SK-N-SH (cell line): ENCODE measurements around the gene PIP5K1B. TPM values are rescaled to one million over a fixed set of nuclear protein-coding genes. Genes with fewer than 3 reads are reported as not detected.

Experiments
- CTCF ChIA-PET: fragments of 300-600, 350-600 bp; formaldehyde crosslinking; extraction: SDS; loops from one replicate; lab custom pipeline; 2021; lab: Yijun Ruan, JAX
- POLR2A ChIA-PET: fragments of 350-600 bp; sonication (Branson Sonifier 250); formaldehyde crosslinking; extraction: SDS; loops from one replicate; lab custom pipeline; 2020; ENCODE audit warnings: antibody characterized with exemption, inconsistent platforms; lab: Yijun Ruan, JAX
- DNase-seq: peaks from one replicate; pipeline ENCODE4 v3.0.0; 2012
- H2AFZ ChIP-seq: fragments of 200-600 bp; sonication (generic); 2 replicates; pipeline ENCODE4 v1.8.1; 2016; ENCODE audit warnings: antibody characterized with exemption, mild to moderate bottlenecking, low read depth
- H3F3A ChIP-seq: fragments of 200-600 bp; sonication (generic); replicated peaks from 2 replicates; pipeline ENCODE3; 2016; ENCODE audit warnings: antibody characterized with exemption, mild to moderate bottlenecking; ENCODE audit not compliant: insufficient read depth
- H3K27ac ChIP-seq, 2 experiments: fragments of 200-500 bp in 1 of 2; fragments of 200-600 bp in 1 of 2; sonication (Bioruptor generic) in 1 of 2; sonication (generic), shearing (Covaris generic) in 1 of 2; 2 replicates each; pipeline versions ENCODE4 v1.5.1 to v1.6.1; 2014 to 2016; ENCODE audit warnings: low read depth in 2 of 2, inconsistent platforms in 1 of 2, low read length in 1 of 2, mild to moderate bottlenecking in 1 of 2, mixed read lengths in 1 of 2
- H3K27me3 ChIP-seq: fragments of 200-600 bp; sonication (generic), shearing (Covaris generic); 2 replicates; pipeline ENCODE4 v1.6.1; 2016; ENCODE audit warnings: mixed run types; ENCODE audit not compliant: insufficient read depth
- H3K36me3 ChIP-seq, 2 experiments: fragments of 200-500 bp in 1 of 2; fragments of 200-600 bp in 1 of 2; sonication (Bioruptor generic) in 1 of 2; sonication (generic) in 1 of 2; replicated peaks in 1 of 2; 2 replicates each; pipeline versions ENCODE3 to v1.5.1; 2014 to 2016; ENCODE audit warnings: low read length in 1 of 2, mild to moderate bottlenecking in 1 of 2; ENCODE audit not compliant: insufficient read depth in 2 of 2, control insufficient read depth in 1 of 2
- H3K4me1 ChIP-seq, 2 experiments: fragments of 200-500 bp in 1 of 2; fragments of 200-600 bp in 1 of 2; sonication (Bioruptor generic) in 1 of 2; sonication (generic), shearing (Covaris generic) in 1 of 2; 2 replicates each; pipeline versions ENCODE4 v1.5.1 to v1.6.1; 2014 to 2016; ENCODE audit warnings: low read depth in 1 of 2, low read length in 1 of 2, mixed run types in 1 of 2; ENCODE audit not compliant: insufficient read depth in 2 of 2, control insufficient read depth in 1 of 2
- H3K4me2 ChIP-seq: fragments of 200-600 bp; sonication (generic), shearing (Covaris generic); 2 replicates; pipeline ENCODE4 v1.6.1; 2017; ENCODE audit warnings: mixed run types
- H3K4me3 ChIP-seq, 2 experiments: fragments of 200-500 bp in 1 of 2; fragments of 200-600 bp in 1 of 2; sonication (Bioruptor generic) in 1 of 2; sonication (generic), shearing (Covaris generic) in 1 of 2; 2 replicates each; pipeline versions ENCODE4 v1.5.1 to v1.8.1; 2014 to 2016; ENCODE audit warnings: low read depth in 2 of 2, inconsistent platforms in 1 of 2, low read length in 1 of 2, mild to moderate bottlenecking in 1 of 2, mixed read lengths in 1 of 2, moderate library complexity in 1 of 2
- H3K79me2 ChIP-seq: fragments of 200-600 bp; sonication (generic); 2 replicates; pipeline ENCODE4 v1.8.1; 2017; ENCODE audit warnings: mild to moderate bottlenecking; ENCODE audit not compliant: insufficient read depth
- H3K9ac ChIP-seq: fragments of 200-600 bp; sonication (generic); 2 replicates; pipeline ENCODE4 v1.6.1; 2017; ENCODE audit warnings: mixed run types
- H3K9me2 ChIP-seq: fragments of 200-600 bp; sonication (generic); 2 replicates; pipeline ENCODE4 v1.6.1; 2017; ENCODE audit warnings: mixed run types
- H3K9me3 ChIP-seq: fragments of 200-600 bp; sonication (generic); 2 replicates; pipeline ENCODE4 v1.6.1; 2017; ENCODE audit warnings: mixed run types, mild to moderate bottlenecking, moderate library complexity
- H4K20me1 ChIP-seq: fragments of 200-600 bp; sonication (generic); 2 replicates; pipeline ENCODE4 v1.6.1; 2017; ENCODE audit warnings: mild to moderate bottlenecking, mixed run types; ENCODE audit not compliant: insufficient read depth
- CHD2 ChIP-seq: fragments of 150-350 bp; IDR thresholded peaks from 2 replicates; pipeline ENCODE4 v1.6.1; 2018; ENCODE audit warnings: low read length; ENCODE audit not compliant: partially characterized antibody
- CTCF ChIP-seq: fragments of 200-600 bp; sonication (generic); IDR thresholded peaks from 2 replicates; pipeline ENCODE4 v1.6.1; 2017; ENCODE audit warnings: antibody characterized with exemption, mild to moderate bottlenecking, moderate library complexity
- ELF1 ChIP-seq: IDR thresholded peaks from 2 replicates; pipeline ENCODE4 v1.4.0; 2012
- EZH2phosphoT487 ChIP-seq: fragments of 200-600 bp; sonication (generic); IDR thresholded peaks from 2 replicates; pipeline ENCODE4 v1.6.1; 2017; ENCODE audit warnings: low read depth, mixed run types, mild to moderate bottlenecking, antibody characterized with exemption, moderate library complexity, borderline replicate concordance
- FOXJ3 ChIP-seq: sonication (generic); formaldehyde crosslinking; IDR thresholded peaks from 2 replicates; pipeline ENCODE4 v1.5.1; 2020; ENCODE audit warnings: mild to moderate bottlenecking, missing genetic modification reagents
- GABPA ChIP-seq: IDR thresholded peaks from 2 replicates; pipeline ENCODE4 v1.4.0; 2012; ENCODE audit warnings: low read depth, mild to moderate bottlenecking
- GATA2 ChIP-seq: sonication (generic); formaldehyde crosslinking; IDR thresholded peaks from 2 replicates; pipeline ENCODE4 v1.5.0; 2020; ENCODE audit warnings: mild to moderate bottlenecking, missing genetic modification reagents
- IRF3 ChIP-seq: fragments of 150-350 bp; IDR thresholded peaks from 2 replicates; pipeline ENCODE4 v1.6.1; 2016; ENCODE audit warnings: mild to moderate bottlenecking, low read depth, low read length
- JUND ChIP-seq: IDR thresholded peaks from 2 replicates; pipeline ENCODE4 v1.4.0; 2012
- MAX ChIP-seq: IDR thresholded peaks from 2 replicates; pipeline ENCODE4 v1.4.0; 2012; ENCODE audit warnings: low read depth
- MEF2A ChIP-seq: IDR thresholded peaks from 2 replicates; pipeline ENCODE4 v1.4.0; 2012; ENCODE audit warnings: low read depth, borderline replicate concordance
- NRF1 ChIP-seq: IDR thresholded peaks from 2 replicates; pipeline ENCODE4 v1.6.1; 2012; ENCODE audit warnings: low read depth, mild to moderate bottlenecking, low read length
- PBX3 ChIP-seq: IDR thresholded peaks from 2 replicates; pipeline ENCODE4; 2012
- POLR2AphosphoS5 ChIP-seq: IDR thresholded peaks from 2 replicates; pipeline ENCODE4 v1.6.1; 2012; ENCODE audit warnings: low read depth, low read length
- RAD21 ChIP-seq: IDR thresholded peaks from 2 replicates; pipeline ENCODE4 v1.6.1; 2012; ENCODE audit warnings: mild to moderate bottlenecking, low read length
- REST ChIP-seq: IDR thresholded peaks from 2 replicates; pipeline ENCODE4 v1.6.1; 2012; ENCODE audit warnings: mild to moderate bottlenecking, low read depth, low read length, moderate library complexity
- RFX5 ChIP-seq: IDR thresholded peaks from 2 replicates; pipeline ENCODE4 v1.6.1; 2012; ENCODE audit warnings: mild to moderate bottlenecking, improper control_type of control experiment, low read length
- SMC3 ChIP-seq: IDR thresholded peaks from 2 replicates; pipeline ENCODE4 v1.6.1; 2012; ENCODE audit warnings: low read depth, low read length, improper control_type of control experiment
- TEAD4 ChIP-seq: IDR thresholded peaks from 2 replicates; pipeline ENCODE4 v1.4.0; 2012; ENCODE audit warnings: mild to moderate bottlenecking, borderline replicate concordance; ENCODE audit not compliant: insufficient read depth
- USF2 ChIP-seq: fragments of 150-350 bp; IDR thresholded peaks from 2 replicates; pipeline ENCODE4 v1.6.1; 2017; ENCODE audit warnings: antibody characterized with exemption, low read length, low read depth, borderline replicate concordance
- YY1 ChIP-seq: IDR thresholded peaks from 2 replicates; pipeline ENCODE4 v1.4.0; 2012; ENCODE audit warnings: low read depth, mild to moderate bottlenecking
- WGBS: methylation state at CpG from one replicate; pipeline ENCODE4 v1.1.6; 2017; ENCODE audit warnings: low lambda C conversion rate; 5-methylcytosine and 5-hydroxymethylcytosine counted together
- polyA plus RNA-seq, 3 experiments: library from polyadenylated mRNA; depleted of rRNA; stranded (reverse); fragments of >200 nt; gene quantifications; 2 replicates each; pipeline ENCODE4 v1.2.3, GENCODE V29; 2012

Gene PIP5K1B
- polyA plus RNA-seq, 1 of the 3 experiments (the other 2 are of a cell fraction) = not detected

- no peak for TF ChIP-seq CHD2
- no peak for TF ChIP-seq PBX3
- TF ChIP-seq POLR2AphosphoS5 = no peak
- no peak for TF ChIP-seq GABPA
- TF ChIP-seq, all 33 proteins: peak for 0
These were observed 76.9 kb downstream of the PIP5K1B start (continued) for GRCh38 chr9:68781928-68782327.

GRCh38 chr9:68782546-68782945, 77.5 kb downstream of the PIP5K1B start:
- H3K4me2 ChIP-seq = 0 out of 2 replicates have a peak overlapping the region, but pooled peaks have one; percentile 33
- DNase-seq = no peak
- no peaks in the 10 kb centered on the region for H3F3A ChIP-seq
- 74% methylated on average over 3 of the region's 3 CpGs for WGBS
- H3K27ac ChIP-seq = no peak overlapping the region
- TF ChIP-seq MAX (no peak), USF2 (no peak), POLR2AphosphoS5 (no peak), IRF3 (no peak), EZH2phosphoT487 (no peak), MEF2A (no peak), RAD21 (no peak), JUND (no peak), ELF1 (no peak), FOXJ3 (no peak), TEAD4 (no peak), GATA2 (no peak), RFX5 (no peak), SMC3 (no peak), YY1 (no peak), REST (no peak), NRF1 (no peak), CTCF (no peak)
- H3K4me3 ChIP-seq = no peak overlapping the region
- no peak overlapping the region for H2AFZ ChIP-seq
- peaks cover 4 to 17% of the 10 kb centered on the region in 2 experiments; a peak in 3 of 4 replicates for H3K4me1 ChIP-seq
- H3K9me2 ChIP-seq = no peaks in the 10 kb centered on the region
- no peaks in the 10 kb centered on the region for H3K36me3 ChIP-seq
- POLR2A ChIA-PET = no interaction called here
- H3K9ac ChIP-seq = no peak overlapping the region
- CTCF ChIA-PET = interaction anchor here (0.9 kb wide), 1 partner anchor 640 kb away, joined by 3 read pairs; no protein-coding TSS in a partner anchor
- H3K9me3 ChIP-seq = no peaks in the 10 kb centered on the region
- no peaks in the 10 kb centered on the region; the same call in 1 of the 2 replicates for H4K20me1 ChIP-seq
- H3K79me2 ChIP-seq = peaks cover 23% of the 10 kb centered on the region; the same call in 1 of the 2 replicates
- no peaks in the 10 kb centered on the region for H3K27me3 ChIP-seq
